Measurements from ENCODE around the gene ZNF23. TPM values are rescaled to one million over a fixed set of nuclear protein-coding genes. Genes with fewer than 3 reads are reported as not detected.

Gene ZNF23
- total RNA-seq, 1 donor from 2014 or later = 6.0 TPM

DNA sequence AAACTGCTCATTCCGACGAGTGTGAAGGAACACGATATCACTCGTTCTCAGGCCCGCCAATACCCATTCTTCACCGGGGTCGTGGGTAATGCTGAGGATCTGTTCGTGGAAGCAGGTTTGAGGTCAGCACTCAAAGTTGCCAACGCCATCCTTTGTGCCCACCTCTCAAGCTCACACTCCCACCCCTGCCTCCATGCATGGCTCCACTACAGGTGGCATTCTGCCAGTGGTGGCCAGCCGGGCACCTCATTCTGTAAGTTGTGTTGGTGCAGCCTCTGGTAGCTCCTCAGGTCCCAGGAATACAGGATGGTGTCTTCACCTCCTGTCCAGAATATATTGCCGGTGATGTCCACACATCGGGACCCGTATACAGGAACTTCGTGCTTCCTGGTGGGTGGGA is 30.9 kb downstream of the ZNF23 start:
- no peaks in the 10 kb centered on the region for H3K9me3 Mint-ChIP-seq
- H3K27ac Mint-ChIP-seq = no peak overlapping the region
- no peak overlapping the region for H3K4me3 Mint-ChIP-seq (ENCODE audit: low read depth)
- H3K27me3 Mint-ChIP-seq (ENCODE audit: low read depth) = peaks cover 15% of the 10 kb centered on the region
- intact Hi-C loops (cut with micrococcal nuclease) = no loop called here
- no peaks in the 10 kb centered on the region for H3K36me3 Mint-ChIP-seq (ENCODE audit: low read depth)
- H3K4me1 Mint-ChIP-seq (ENCODE audit: low read depth) = peaks cover 3% of the 10 kb centered on the region
- no peak for DNase-seq (ENCODE audit: low spot score)

DNA sequence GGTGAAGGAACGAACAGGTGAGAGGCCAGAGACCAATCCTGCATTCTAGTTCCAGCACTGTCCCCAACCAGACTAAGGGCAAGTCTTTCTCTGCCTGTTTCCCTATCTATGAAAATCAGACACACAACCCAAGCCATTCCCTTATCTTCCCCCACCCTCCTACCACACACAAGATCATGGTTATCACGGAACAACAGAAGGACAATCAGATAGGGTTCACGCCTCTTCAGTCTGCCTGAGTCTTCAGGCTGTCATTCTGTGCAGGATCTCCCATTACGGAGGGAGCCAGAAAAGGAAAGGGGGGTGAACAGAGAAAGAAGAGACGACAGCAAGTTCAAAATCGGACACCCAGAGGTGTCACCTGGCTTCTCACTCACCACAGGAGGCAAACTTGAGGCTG is 31.3 kb downstream of the ZNF23 start:
- H3K36me3 Mint-ChIP-seq (ENCODE audit: low read depth) = no peaks in the 10 kb centered on the region
- peaks cover 3% of the 10 kb centered on the region for H3K4me1 Mint-ChIP-seq (ENCODE audit: low read depth)
- intact Hi-C loops (cut with micrococcal nuclease) = no loop called here
- peaks cover 19% of the 10 kb centered on the region for H3K27me3 Mint-ChIP-seq (ENCODE audit: low read depth)
- DNase-seq (ENCODE audit: low spot score) = no peak
- no peak overlapping the region for H3K27ac Mint-ChIP-seq
- H3K4me3 Mint-ChIP-seq (ENCODE audit: low read depth) = no peak overlapping the region
- no peaks in the 10 kb centered on the region for H3K9me3 Mint-ChIP-seq

DNA sequence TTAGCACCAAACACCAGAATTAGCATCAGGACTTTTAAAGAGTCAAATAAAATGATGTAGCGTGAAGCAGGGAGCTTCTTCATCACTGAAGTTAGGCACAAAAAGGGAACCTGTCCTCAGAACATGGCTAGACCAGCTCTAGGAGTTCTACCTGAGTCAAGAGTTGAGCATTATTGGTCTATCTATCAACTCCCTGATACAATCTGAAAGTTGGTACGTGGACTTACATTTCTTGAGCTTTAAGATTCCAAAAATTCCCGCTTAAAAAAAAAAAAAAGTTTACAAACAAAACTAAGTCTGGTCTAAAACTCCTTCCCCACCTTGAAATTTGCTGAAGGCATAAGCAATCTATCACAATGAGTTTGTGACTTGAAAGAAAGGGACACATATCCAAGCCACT is 32.5 kb downstream of the ZNF23 start:
- no peaks in the 10 kb centered on the region for H3K9me3 Mint-ChIP-seq
- no peak overlapping the region for H3K4me3 Mint-ChIP-seq (ENCODE audit: low read depth)
- H3K4me1 Mint-ChIP-seq (ENCODE audit: low read depth) = peaks cover 3% of the 10 kb centered on the region
- DNase-seq (ENCODE audit: low spot score) = no peak
- no peaks in the 10 kb centered on the region for H3K36me3 Mint-ChIP-seq (ENCODE audit: low read depth)
- intact Hi-C loops (cut with micrococcal nuclease) = no loop called here
- no peak overlapping the region for H3K27ac Mint-ChIP-seq
- H3K27me3 Mint-ChIP-seq (ENCODE audit: low read depth) = peaks cover 29% of the 10 kb centered on the region

DNA sequence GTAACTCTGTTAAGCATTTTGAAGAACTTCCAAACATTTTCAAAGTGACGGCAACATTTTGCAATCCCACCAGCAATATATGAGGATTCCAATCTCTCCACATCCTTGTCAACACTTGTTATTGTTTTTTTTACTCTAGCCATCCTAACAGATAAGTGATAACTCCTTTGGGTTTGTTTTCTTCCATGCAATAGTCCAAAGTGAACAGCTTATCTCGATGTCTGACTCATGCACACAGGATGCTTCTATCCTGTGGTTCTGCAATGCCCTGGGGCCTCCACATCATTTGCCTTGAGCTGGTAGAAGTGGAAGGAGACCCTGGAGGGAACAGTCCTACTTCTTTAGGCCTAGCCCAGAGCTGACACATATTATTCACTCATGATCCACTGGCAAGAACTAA is 33.2 kb downstream of the ZNF23 start:
- peaks cover 34% of the 10 kb centered on the region for H3K27me3 Mint-ChIP-seq (ENCODE audit: low read depth)
- peaks cover 3% of the 10 kb centered on the region for H3K4me1 Mint-ChIP-seq (ENCODE audit: low read depth)
- DNase-seq (ENCODE audit: low spot score) = no peak
- H3K36me3 Mint-ChIP-seq (ENCODE audit: low read depth) = no peaks in the 10 kb centered on the region
- H3K4me3 Mint-ChIP-seq (ENCODE audit: low read depth) = no peak overlapping the region
- no peaks in the 10 kb centered on the region for H3K9me3 Mint-ChIP-seq
- H3K27ac Mint-ChIP-seq = no peak overlapping the region
- intact Hi-C loops (cut with micrococcal nuclease) = no loop called here

DNA sequence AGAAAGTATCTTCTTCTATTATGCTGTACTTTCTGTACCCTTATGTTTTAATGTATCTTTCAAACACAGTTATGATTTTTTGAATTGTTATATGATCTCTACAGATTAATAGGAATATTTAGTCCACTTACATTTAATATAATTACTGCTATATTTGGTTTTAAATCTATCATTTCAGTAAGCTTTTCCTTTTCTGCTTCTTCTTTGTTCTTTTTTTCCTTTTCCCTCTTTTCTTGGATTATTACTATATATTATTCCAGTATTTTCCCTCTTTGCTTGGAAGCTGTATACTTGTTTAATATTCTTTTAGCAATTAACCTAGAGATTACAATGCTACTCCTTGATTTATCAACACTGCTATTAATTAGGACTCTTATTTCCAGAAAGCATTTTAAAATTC is 33.7 kb downstream of the ZNF23 start:
- intact Hi-C loops (cut with micrococcal nuclease) = no loop called here
- Mint-ChIP-seq H3K36me3 (ENCODE audit: low read depth) (no peaks in the 10 kb centered on the region), H3K27ac (no peak overlapping the region), H3K4me1 (ENCODE audit: low read depth) (peaks cover 3% of the 10 kb centered on the region), H3K9me3 (no peaks in the 10 kb centered on the region), H3K27me3 (ENCODE audit: low read depth) (peaks cover 34% of the 10 kb centered on the region), H3K4me3 (ENCODE audit: low read depth) (no peak overlapping the region)
- DNase-seq (ENCODE audit: low spot score) = no peak

DNA sequence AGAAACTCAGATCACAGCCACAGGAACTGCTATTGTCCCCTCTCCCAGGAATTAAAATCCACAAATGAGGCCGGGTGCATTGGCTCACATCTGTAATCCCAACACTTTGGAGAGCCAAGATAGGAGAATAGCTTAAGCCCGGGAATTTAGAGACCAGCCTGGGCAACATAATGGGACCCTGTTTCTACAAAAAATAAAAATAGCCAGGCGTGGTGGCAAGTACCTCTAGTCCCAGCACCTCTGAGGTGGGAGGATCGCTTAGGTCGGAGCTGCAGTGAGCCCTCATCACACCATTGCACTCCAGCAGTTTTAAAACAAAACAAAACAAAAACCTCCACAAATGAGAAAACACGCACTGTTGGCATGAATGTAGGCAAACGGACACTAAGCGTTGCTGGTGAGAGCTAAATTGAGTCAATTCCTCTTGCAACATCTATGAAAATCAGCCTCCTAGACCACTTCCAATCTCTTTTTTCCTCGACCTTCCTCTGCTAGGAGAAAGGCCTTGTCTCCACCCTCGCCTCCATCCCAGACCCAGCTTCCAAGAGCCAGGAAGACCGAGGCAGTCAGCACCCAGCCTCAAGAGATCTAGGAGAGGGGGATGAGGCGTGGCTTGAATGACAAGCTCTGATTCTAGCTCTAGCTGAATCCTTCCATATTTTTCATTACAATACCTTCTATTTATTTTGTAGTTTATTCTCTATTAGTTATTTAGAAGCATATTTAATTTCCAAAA is 35.0 kb downstream of the ZNF23 start:
- no peaks in the 10 kb centered on the region for H3K9me3 Mint-ChIP-seq
- intact Hi-C loops (cut with micrococcal nuclease) = no loop called here
- no peak for DNase-seq (ENCODE audit: low spot score)
- H3K36me3 Mint-ChIP-seq (ENCODE audit: low read depth) = no peaks in the 10 kb centered on the region
- no peak overlapping the region for H3K27ac Mint-ChIP-seq
- peaks cover 34% of the 10 kb centered on the region for H3K27me3 Mint-ChIP-seq (ENCODE audit: low read depth)
- H3K4me3 Mint-ChIP-seq (ENCODE audit: low read depth) = no peak overlapping the region
- peaks cover 3% of the 10 kb centered on the region for H3K4me1 Mint-ChIP-seq (ENCODE audit: low read depth)

DNA sequence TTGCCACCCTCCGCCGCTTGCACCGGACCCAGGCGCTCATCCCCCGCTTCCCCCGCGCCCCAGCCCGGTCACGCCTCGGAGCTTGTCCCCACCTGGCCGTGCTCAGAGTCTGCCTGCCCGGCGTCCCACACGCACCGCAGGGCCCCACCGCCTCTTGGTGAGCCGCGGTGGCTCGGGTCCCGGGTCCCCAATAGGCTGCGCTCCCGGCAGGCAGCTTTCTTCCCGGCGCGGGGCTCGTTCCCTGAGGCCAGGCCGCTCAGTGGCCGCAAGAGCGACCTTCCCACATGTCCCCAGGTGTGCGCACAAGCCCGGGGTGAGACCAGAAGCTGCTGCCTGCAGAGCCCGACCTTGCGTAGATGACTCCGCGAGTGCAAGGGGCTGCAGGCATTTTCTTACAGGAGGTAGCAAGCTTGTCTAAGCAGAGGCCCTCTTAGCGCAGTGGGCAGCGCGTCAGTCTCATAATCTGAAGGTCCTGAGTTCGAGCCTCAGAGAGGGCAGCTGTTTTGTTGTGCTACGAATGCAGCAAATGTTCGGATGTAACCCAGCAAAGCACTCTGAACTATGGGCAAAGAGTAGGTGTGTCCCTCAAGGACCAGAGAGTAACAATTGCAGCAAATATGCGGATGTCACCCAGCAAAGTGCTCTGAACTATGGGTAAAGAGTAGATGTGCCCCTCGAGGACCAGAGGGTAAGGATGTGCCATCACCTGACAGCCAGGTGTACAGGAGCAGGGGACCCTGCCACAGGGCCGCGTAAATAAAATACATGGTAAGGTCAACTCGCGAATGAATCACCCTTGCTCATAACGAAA is 35.8 kb downstream of the ZNF23 start:
- Mint-ChIP-seq H3K27me3 (ENCODE audit: low read depth) (peaks cover 34% of the 10 kb centered on the region), H3K4me3 (ENCODE audit: low read depth) (no peak overlapping the region), H3K9me3 (no peaks in the 10 kb centered on the region), H3K36me3 (ENCODE audit: low read depth) (no peaks in the 10 kb centered on the region), H3K27ac (no peak overlapping the region), H3K4me1 (ENCODE audit: low read depth) (peaks cover 3% of the 10 kb centered on the region)
- no peak for DNase-seq (ENCODE audit: low spot score)
- intact Hi-C loops (cut with micrococcal nuclease) = no loop called here

DNA sequence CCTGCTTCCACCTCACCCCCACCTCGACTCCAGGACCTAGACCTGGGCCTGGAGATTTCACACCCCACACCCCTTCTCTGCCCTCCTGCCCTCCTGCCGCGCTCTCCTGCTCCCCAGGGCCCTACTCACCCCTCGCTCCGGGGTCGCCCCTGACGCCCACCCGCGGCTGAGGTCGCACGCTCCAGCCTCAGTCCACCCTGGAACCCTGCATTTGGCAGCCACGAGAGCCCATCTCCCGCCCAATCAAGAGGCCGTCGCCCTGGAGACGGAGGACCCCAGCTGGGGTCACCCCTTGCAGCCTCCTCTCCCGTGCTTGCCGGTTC is 36.3 kb downstream of the ZNF23 start:
- no peaks in the 10 kb centered on the region for H3K9me3 Mint-ChIP-seq
- H3K27ac Mint-ChIP-seq = no peak overlapping the region
- no peak overlapping the region for H3K4me3 Mint-ChIP-seq (ENCODE audit: low read depth)
- intact Hi-C loops (cut with micrococcal nuclease) = no loop called here
- no peak for DNase-seq (ENCODE audit: low spot score)
- no peaks in the 10 kb centered on the region for H3K36me3 Mint-ChIP-seq (ENCODE audit: low read depth)
- peaks cover 34% of the 10 kb centered on the region for H3K27me3 Mint-ChIP-seq (ENCODE audit: low read depth)
- peaks cover 3% of the 10 kb centered on the region for H3K4me1 Mint-ChIP-seq (ENCODE audit: low read depth)

DNA sequence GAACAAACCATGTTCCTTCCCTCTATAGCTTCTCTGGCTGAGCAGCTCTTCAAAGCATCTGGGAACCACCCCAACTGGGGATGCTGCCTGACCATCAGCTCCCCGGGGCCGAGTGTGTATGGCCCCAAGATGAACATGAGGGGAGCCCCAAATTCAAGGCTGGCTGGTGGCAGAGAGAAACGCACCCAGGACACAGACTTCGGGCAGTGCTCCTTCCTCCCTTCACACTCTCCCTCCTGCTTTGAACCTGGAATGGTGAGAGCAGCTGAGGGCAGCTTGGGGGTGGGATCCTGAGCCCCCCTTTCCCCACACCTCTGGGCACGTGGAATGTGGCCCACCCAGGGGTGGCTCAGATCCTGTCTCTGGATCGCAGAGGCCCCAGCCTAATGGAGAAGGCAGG is 37.4 kb downstream of the ZNF23 start:
- peaks cover 34% of the 10 kb centered on the region for H3K27me3 Mint-ChIP-seq (ENCODE audit: low read depth)
- peaks cover 3% of the 10 kb centered on the region for H3K4me1 Mint-ChIP-seq (ENCODE audit: low read depth)
- H3K4me3 Mint-ChIP-seq (ENCODE audit: low read depth) = no peak overlapping the region
- intact Hi-C loops (cut with micrococcal nuclease) = no loop called here
- no peak for DNase-seq (ENCODE audit: low spot score)
- no peak overlapping the region for H3K27ac Mint-ChIP-seq
- H3K36me3 Mint-ChIP-seq (ENCODE audit: low read depth) = no peaks in the 10 kb centered on the region
- no peaks in the 10 kb centered on the region for H3K9me3 Mint-ChIP-seq

DNA sequence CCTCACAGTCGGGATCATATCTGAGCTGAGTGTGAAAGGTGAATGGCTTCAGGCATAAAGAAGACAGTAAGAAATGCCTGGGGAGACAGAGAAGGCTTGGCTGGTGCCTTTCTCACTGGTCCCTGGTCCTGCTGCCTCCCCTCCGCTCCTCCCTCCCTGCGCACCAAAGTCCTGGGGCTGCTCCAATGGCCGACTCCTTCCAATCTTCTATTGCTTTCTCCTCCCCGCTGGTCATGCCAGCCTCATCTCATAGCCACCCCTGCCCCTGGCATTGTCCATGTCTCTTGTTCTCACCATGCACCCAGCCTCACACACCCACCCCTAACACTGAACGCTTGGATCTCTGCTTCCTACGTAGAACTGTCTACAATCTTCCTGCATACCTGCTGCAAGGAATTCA is 38.2 kb downstream of the ZNF23 start:
- Mint-ChIP-seq H3K9me3 (no peaks in the 10 kb centered on the region), H3K27me3 (ENCODE audit: low read depth) (peaks cover 32% of the 10 kb centered on the region), H3K36me3 (ENCODE audit: low read depth) (no peaks in the 10 kb centered on the region), H3K4me1 (ENCODE audit: low read depth) (peaks cover 3% of the 10 kb centered on the region), H3K4me3 (ENCODE audit: low read depth) (no peak overlapping the region), H3K27ac (no peak overlapping the region)
- DNase-seq (ENCODE audit: low spot score) = no peak
- intact Hi-C loops (cut with micrococcal nuclease) = no loop called here

DNA sequence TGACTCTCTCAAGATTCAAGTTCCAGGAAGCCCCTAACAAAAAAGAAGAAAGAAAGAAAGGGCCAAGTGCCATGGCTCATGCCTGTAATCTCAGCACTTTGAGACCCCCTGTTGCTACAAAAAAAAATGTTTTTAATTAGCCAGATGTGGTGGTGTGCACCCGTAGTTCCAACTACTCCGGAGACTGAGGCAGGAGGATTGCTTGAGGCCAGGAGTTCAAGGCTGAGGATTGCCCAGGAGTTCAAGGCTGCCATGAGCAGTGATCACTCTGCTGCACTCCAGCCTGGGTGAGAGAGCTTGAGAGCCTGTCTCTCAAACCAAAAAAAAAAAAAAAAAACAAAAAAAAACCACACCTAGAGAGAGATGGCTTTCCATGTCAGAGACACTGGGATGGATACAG is 39.0 kb downstream of the ZNF23 start:
- intact Hi-C loops (cut with micrococcal nuclease) = no loop called here
- H3K36me3 Mint-ChIP-seq (ENCODE audit: low read depth) = no peaks in the 10 kb centered on the region
- peaks cover 3% of the 10 kb centered on the region for H3K4me1 Mint-ChIP-seq (ENCODE audit: low read depth)
- H3K27ac Mint-ChIP-seq = no peak overlapping the region
- no peak for DNase-seq (ENCODE audit: low spot score)
- no peak overlapping the region for H3K4me3 Mint-ChIP-seq (ENCODE audit: low read depth)
- no peaks in the 10 kb centered on the region for H3K9me3 Mint-ChIP-seq
- peaks cover 31% of the 10 kb centered on the region for H3K27me3 Mint-ChIP-seq (ENCODE audit: low read depth)

DNA sequence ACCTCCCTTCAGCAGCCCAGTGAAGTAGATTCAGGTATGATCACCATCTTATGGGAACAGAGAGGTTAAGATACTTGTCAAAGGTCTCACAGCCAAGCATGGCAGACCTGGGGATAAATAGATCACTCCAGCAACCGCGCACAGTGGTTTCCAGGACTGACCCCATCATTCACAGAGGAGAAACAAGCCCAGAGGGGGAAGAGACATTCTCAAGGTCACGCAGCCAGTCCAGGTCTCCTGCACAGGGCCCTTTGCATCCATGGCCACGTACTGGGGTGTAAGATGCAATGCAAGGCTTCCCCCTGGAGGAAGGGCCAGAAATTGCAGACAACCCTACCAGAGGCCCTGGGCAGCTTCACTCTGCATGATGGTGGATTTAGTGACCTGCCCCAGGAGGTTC is 40.1 kb downstream of the ZNF23 start:
- intact Hi-C loops (cut with micrococcal nuclease) = no loop called here
- DNase-seq (ENCODE audit: low spot score) = peak; percentile 18
- Mint-ChIP-seq H3K4me3 (ENCODE audit: low read depth) (no peak overlapping the region), H3K27me3 (ENCODE audit: low read depth) (peaks cover 26% of the 10 kb centered on the region), H3K4me1 (ENCODE audit: low read depth) (peaks cover 3% of the 10 kb centered on the region), H3K27ac (no peak overlapping the region), H3K36me3 (ENCODE audit: low read depth) (no peaks in the 10 kb centered on the region), H3K9me3 (no peaks in the 10 kb centered on the region)

DNA sequence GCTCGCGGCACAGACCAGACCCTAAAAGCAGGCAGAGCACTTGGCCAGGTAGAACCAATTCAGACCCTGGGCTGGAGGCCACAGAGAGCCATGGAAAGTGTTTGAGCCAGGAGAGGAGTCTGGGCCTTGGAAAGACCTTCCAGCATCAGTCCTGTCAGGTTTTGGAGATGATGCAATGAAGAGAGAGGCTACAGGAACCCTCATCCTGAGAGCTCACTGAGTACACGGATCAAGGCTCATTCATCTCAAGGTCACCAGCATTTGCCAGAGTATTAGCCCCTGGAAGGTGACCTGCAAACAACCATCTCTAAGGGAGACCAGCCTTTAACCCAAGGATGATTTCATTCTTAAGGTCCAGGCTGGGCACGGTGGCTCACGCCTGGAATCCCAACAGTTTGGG is 48.0 kb downstream of the ZNF23 start:
- Mint-ChIP-seq H3K27me3 (ENCODE audit: low read depth) (peaks cover 16% of the 10 kb centered on the region), H3K4me1 (ENCODE audit: low read depth) (peaks cover 2% of the 10 kb centered on the region), H3K9me3 (no peaks in the 10 kb centered on the region), H3K36me3 (ENCODE audit: low read depth) (no peaks in the 10 kb centered on the region), H3K4me3 (ENCODE audit: low read depth) (no peak overlapping the region), H3K27ac (no peak overlapping the region)
- DNase-seq (ENCODE audit: low spot score) = no peak
- intact Hi-C loops (cut with micrococcal nuclease) = no loop called here

All from activated T-helper 2 cell treated with anti-CD3 and anti-CD28 coated beads, Interferon-gamma antibody, Interleukin-2, Interleukin-4, amounts not matched to agents 10 μg/mL and 5 μg/mL and 100 μg/mL, durations not matched to agents 14 hours and 24 hours and 36 hours (primary cell).